ENCODE measurements around the gene TBCCD1.

The TBCCD1 gene

GRCh38 chr3:186567072-186567921 is at the start of gene TBCCD1:
TSS of gene TBCCD1 (minus strand) at chr3:186567339. CDS start at chr3:186564329, 3,010 bp downstream.
- peak; percentile 95 for DNase-seq (ENCODE audit: low read depth)

- no peak for DNase-seq (ENCODE audit: low read depth)
Measured at GRCh38 chr3:186616299-186616617, 49.1 kb upstream of the TBCCD1 start.

- DNase-seq (ENCODE audit: low read depth), result peak; percentile 67
Measured at GRCh38 chr3:186614597-186615483, 47.7 kb upstream of the TBCCD1 start.

GRCh38 chr3:186614266-186614596 is 47.1 kb upstream of the TBCCD1 start:
- no peak for DNase-seq (ENCODE audit: low read depth)

GRCh38 chr3:186613637-186614265 is 46.6 kb upstream of the TBCCD1 start:
- no peak for DNase-seq (ENCODE audit: low read depth)

- DNase-seq (ENCODE audit: low read depth), result no peak
Measured at GRCh38 chr3:186612721-186613636, 45.8 kb upstream of the TBCCD1 start, which contains the start of gene AHSG. TSS of gene AHSG (plus strand) at chr3:186613060. CDS start at chr3:186613142, 82 bp downstream.

GRCh38 chr3:186612065-186612464 is 44.9 kb upstream of the TBCCD1 start:
- DNase-seq (ENCODE audit: low read depth), result no peak

- no peak for DNase-seq (ENCODE audit: low read depth)
Measured at GRCh38 chr3:186609247-186609868, 42.2 kb upstream of the TBCCD1 start.

GRCh38 chr3:186608624-186609215 is 41.6 kb upstream of the TBCCD1 start:
- no peak for DNase-seq (ENCODE audit: low read depth)

GRCh38 chr3:186605561-186606545 is 38.7 kb upstream of the TBCCD1 start:
- DNase-seq (ENCODE audit: low read depth), result no peak

GRCh38 chr3:186605078-186605477 is 37.9 kb upstream of the TBCCD1 start:
- DNase-seq (ENCODE audit: low read depth), result no peak

GRCh38 chr3:186603159-186603558 is 36.0 kb upstream of the TBCCD1 start:
- DNase-seq (ENCODE audit: low read depth), result no peak

- no peak for DNase-seq (ENCODE audit: low read depth)
Measured at GRCh38 chr3:186600896-186601295, 33.8 kb upstream of the TBCCD1 start.

- no peak for DNase-seq (ENCODE audit: low read depth)
Measured at GRCh38 chr3:186599785-186600166, 32.6 kb upstream of the TBCCD1 start.

- no peak for DNase-seq (ENCODE audit: low read depth)
Measured at GRCh38 chr3:186599142-186599784, 32.1 kb upstream of the TBCCD1 start.

- DNase-seq (ENCODE audit: low read depth), result no peak
Measured at GRCh38 chr3:186598794-186599141, 31.6 kb upstream of the TBCCD1 start.

GRCh38 chr3:186598108-186598784 is 31.1 kb upstream of the TBCCD1 start:
- DNase-seq (ENCODE audit: low read depth), result no peak

GRCh38 chr3:186596568-186597287 is 29.6 kb upstream of the TBCCD1 start:
- DNase-seq (ENCODE audit: low read depth), result no peak
